ENCODE measurements around the gene EVI2A.
"Not testable (repeated sequence)": the region's sequence is repeated elsewhere in the genome, so short reads cannot be mapped to it uniquely, and the experiment has no call there.

Gene EVI2A

DNA sequence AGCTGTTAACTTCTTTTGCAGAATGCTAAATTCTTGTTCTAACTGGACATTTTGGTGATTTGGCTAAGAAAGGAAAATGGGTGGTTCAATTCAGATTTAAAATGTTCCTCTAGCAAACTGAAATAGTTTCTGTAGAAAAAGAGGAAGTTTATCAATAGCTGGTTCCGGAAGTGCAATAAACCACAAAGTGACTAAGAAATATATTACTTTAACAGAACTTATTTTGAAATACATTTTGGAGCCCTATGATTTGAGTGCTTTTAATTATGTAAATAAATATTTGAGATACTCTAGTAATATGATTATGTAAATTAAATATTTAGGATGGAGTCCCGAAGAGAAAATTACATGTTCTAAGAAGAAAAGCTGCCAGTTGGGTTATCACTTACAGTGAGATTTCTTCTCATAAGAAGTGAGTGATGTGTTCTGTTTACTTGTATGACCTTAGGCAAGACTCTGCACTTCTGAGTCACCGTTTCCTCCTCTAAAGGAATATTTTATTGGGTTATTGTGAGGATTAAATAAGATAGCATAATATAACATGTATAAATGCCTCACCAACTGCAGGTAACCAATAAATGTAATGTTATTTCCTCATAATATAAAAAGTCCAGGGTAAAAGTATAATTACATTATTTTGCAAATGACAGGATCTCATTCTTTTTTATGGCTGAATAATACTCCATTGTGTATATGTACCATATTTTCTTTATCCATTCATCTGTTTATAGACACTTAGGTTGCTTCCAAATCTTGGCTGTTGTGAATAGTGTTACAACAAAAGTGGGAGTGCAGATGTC is 7.2 kb downstream of the EVI2A start, which contains the start of gene EVI2B:
Gene EVI2B (minus strand): TSS at position 73 of the 800 bp plus-strand sequence. CDS start 8,445 bp downstream, outside the sequence.
- in situ Hi-C loops (cut with MboI; ENCODE audit: low sequenced_read_pairs) = no loop called here

DNA sequence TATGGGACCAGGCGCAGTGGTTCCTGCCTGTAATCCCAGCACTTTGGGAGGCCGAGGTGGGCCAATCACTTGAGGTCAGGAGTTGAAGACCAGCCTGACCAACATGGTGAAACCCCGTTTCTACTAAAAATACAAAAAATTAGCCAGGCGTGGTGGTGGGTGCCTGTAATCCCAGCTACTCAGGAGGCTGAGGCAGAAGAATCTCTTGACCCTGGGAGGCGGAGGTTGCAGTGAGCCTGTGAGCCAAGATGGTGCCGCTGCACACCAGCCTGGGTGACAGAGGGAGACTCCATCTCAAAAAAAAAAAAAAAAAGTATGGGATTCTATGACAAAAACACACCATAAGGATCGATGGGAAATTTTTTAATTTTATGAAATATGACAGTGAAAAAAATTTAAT is 9.2 kb downstream of the EVI2A start:
- in situ Hi-C loops (cut with MboI; ENCODE audit: low sequenced_read_pairs) = not testable (repeated sequence)

DNA sequence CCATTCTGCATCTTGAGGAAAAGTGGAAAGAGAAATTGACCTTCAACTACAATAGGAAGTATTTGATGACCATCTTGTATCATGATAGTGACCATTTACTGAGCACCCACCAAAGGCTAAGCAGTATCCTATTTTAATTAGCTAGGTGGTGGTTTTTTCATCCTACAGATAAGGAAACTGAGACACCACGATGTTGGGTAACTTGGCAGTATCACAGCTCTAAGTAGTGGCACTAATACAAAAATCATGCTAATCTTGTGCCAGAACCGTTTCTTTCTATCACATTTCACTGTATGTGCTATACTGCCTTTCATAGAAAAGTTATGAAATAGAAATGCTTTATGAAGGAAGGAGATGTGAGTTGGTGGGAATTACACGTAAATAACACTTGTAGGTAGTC is 9.9 kb downstream of the EVI2A start:
- in situ Hi-C loops (cut with MboI; ENCODE audit: low sequenced_read_pairs) = no loop called here

DNA sequence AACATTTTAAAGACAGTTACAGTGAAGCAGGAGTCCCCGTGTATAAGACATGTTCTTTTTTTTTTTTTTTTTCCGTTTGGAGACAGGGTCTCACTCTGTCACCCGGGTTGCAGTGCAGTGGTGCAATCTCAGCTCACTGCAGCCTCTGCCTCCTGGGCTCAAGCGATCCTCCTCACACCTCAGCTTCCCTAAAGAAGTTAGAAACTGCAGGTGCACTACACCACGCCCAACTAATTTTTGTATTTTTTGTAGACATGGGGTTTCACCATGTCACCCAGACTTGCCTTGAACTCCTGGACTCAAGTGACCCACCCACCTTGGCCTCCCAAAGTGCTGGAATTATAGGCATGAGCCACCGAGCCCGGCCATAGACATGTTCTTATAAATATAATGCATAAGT is 10.5 kb downstream of the EVI2A start:
- in situ Hi-C loops (cut with MboI; ENCODE audit: low sequenced_read_pairs) = no loop called here

DNA sequence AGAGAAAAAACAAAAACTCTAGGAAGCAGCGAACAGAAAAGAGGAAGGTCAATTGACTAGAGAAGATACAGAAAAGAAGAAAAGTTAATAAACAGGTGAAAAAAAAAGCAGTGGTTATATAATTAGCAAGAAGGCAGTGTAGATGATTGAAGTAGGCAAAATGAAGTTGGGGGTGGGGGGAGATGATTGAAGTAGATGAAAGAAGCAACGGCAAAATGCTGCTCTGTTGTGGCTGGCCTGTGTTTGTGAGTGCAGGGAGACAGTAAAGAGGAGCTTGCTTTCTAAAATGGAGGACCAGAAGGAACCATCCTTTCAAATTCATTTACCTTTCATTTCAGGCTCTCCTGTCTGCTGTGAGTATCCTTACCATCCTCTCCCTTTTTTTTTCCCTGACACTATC is 11.2 kb downstream of the EVI2A start:
- in situ Hi-C loops (cut with MboI; ENCODE audit: low sequenced_read_pairs) = no loop called here

- in situ Hi-C loops (cut with MboI; ENCODE audit: low sequenced_read_pairs) = no loop called here
These were observed 11.9 kb downstream of the EVI2A start for GRCh38 chr17:31309556-31309955.

GRCh38 chr17:31308372-31309334 is 12.8 kb downstream of the EVI2A start:
- in situ Hi-C loops (cut with MboI; ENCODE audit: low sequenced_read_pairs) = no loop called here

DNA sequence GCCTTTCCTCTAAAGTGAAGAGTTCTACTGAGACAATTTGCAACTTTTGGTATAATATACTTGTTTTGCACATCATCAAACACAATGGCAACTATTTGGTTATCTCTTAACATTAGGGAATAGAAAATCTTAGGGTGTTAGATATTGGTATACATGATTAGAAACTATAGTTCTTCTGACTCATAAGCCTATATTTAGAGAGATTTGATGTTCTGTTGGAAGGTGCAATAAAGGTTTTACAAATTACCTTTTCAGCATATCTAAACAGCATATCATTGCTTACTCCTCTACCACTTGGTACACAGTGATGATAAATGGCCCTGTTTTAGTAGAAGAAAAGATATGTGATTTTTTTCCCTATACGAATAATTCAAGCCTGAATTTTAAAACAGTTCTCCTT is 13.8 kb downstream of the EVI2A start:
- in situ Hi-C loops (cut with MboI; ENCODE audit: low sequenced_read_pairs) = no loop called here

- in situ Hi-C loops (cut with MboI; ENCODE audit: low sequenced_read_pairs) = no loop called here
These were observed 21.8 kb downstream of the EVI2A start for GRCh38 chr17:31299624-31300023.

DNA sequence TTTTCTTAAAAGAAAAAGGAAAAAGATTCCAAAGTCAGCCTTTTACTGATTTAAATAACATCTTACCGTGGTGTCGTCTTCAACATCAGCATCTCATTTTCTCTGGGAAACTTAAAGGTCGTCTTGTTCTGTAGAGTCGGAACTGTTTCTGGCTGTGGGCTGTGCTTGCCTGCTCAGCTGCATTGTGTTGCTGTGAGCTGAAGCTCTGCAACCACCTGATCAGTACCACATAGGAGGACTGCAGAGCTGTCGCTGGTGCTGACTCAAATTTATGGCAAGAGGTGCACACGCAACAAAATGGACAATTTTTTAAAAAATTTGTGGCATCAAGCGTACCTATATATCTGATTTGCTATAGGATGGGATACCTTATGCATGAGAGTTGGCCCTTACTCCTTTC is 24.3 kb downstream of the EVI2A start, which contains the start of gene OMG:
Gene OMG (minus strand): TSS at position 150 of the 400 bp plus-strand sequence. CDS start 908 bp downstream, outside the sequence.
- in situ Hi-C loops (cut with MboI; ENCODE audit: low sequenced_read_pairs) = no loop called here

DNA sequence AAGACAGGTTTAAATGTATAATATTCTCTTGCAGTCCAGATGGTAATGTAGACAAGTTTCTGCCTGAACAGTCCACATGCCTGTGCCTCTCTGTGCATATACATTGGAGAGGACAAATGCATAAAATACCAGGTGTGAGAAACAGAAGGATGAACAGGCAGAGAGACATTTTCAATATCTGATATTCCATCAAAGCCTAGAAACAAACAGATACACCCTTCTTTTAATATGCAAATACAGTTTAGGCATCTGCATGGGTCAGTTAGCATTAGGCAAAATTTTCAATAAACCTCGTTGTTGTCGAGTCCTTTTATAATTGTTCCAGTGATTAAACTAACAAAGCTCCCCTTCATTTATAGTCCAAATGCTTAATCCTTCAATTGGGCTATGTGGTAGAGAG is 25.3 kb downstream of the EVI2A start:
- in situ Hi-C loops (cut with MboI; ENCODE audit: low sequenced_read_pairs) = no loop called here

GRCh38 chr17:31295489-31295871 is 25.9 kb downstream of the EVI2A start:
- in situ Hi-C loops (cut with MboI; ENCODE audit: low sequenced_read_pairs) = no loop called here

DNA sequence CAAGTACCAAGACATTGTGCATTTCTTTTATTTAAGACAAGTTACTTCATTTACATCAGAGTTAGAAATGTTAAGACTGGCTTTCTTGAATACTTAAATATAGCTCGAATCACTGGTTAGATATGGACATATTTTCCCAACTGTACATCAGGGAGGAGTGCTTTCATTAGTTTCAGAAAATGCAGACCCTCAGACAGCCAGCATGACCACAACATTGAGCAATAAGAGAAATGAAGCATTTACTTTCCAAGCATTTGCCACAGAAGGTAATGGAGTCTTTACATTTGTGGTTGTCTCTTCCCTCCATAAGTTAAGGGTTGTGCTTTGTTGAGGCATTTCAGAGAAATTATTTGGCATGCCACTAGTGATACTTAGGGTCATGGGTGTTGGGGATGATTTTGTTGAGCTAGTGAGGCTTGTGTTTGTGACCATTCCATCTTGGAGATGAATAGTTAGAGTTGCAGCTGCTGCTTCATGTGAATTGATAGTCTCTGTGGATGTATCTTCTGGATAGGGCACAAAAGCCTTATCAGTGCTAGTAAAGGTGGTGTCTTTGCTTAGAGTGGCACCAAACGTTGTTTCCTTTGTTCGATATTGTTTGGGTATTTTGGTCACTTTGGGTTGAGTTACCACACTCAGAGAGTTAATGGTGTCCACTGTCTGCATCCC is 26.5 kb downstream of the EVI2A start:
- in situ Hi-C loops (cut with MboI; ENCODE audit: low sequenced_read_pairs) = no loop called here

GRCh38 chr17:31294231-31294630 is 27.2 kb downstream of the EVI2A start:
- in situ Hi-C loops (cut with MboI; ENCODE audit: low sequenced_read_pairs) = no loop called here

- in situ Hi-C loops (cut with MboI; ENCODE audit: low sequenced_read_pairs) = no loop called here
These were observed 27.8 kb downstream of the EVI2A start for GRCh38 chr17:31293581-31293980.

DNA sequence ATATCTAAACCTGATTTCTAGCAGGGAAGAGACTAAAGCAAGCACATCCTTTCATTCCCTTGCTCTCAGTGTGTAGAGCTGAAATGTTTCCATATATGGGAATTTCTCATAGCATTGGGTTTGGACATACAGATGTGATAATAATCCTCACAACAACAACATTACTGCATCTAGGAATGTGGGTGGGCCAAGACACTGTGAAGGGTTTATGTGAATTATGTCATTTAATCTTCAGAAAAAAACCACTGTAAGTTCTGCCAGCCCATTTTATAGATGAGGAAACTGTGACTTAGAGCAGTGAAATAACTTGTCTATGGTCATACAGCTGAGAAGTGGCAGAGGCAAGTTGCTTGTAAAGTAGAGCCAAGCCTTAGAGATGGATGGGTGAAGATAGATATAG is 29.6 kb downstream of the EVI2A start:
- in situ Hi-C loops (cut with MboI; ENCODE audit: low sequenced_read_pairs) = no loop called here

- in situ Hi-C loops (cut with MboI; ENCODE audit: low sequenced_read_pairs) = no loop called here
These were observed 31.6 kb downstream of the EVI2A start for GRCh38 chr17:31289790-31290189.

DNA sequence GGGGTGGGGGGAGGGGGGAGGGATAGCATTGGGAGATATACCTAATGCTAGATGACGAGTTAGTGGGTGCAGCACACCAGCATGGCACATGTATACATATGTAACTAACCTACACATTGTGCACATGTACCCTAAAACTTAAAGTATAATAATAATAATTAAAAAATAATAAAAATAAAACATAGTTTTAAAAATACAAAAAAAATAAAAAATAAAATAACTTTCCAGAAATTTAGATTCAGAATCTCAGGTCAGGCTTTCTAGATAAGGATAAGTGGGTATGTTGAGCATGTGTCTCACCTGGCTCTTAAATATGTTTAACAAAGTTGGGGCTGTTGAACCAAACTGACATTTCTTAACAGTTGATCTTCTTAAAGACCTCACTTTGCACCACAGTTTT is 33.5 kb downstream of the EVI2A start:
- in situ Hi-C loops (cut with MboI; ENCODE audit: low sequenced_read_pairs) = not testable (repeated sequence)

DNA sequence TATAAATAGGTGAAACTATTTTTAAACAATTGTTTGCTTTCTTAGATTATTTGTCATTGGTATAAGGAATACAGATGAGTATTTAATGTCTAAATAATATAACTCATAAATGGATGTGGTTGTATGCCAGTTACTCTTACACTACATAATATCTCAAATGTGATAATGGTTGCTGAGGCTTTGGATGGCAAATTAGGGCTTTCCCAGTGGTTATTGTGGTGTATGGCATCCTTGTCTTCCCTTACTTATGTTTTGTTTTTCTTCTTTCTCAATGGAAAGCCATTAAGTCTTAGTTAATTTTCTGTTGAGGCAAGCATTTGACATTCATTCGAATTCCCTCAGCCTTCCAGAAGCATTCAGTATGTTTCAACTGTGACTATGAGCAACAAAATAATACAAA is 34.8 kb downstream of the EVI2A start:
- in situ Hi-C loops (cut with MboI; ENCODE audit: low sequenced_read_pairs) = no loop called here

DNA sequence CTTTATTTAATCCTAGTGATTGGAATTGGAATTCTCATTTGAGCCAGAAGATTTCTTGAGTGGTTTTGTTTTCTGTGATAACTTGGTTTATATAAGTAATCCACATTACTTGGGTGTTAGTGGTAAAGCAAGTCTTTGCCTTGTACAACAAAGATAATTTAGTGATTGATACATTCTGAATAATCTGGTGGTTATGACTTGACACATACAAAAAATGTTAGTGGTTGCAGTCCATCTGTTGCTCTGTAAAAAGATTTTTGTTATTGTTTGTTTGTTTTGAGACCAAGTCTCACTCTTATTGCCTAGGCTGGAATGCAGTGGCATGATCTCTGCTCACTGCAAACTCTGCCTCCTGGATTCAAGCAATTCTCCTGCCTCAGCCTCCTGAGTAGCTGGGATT is 37.6 kb downstream of the EVI2A start:
- in situ Hi-C loops (cut with MboI; ENCODE audit: low sequenced_read_pairs) = no loop called here

DNA sequence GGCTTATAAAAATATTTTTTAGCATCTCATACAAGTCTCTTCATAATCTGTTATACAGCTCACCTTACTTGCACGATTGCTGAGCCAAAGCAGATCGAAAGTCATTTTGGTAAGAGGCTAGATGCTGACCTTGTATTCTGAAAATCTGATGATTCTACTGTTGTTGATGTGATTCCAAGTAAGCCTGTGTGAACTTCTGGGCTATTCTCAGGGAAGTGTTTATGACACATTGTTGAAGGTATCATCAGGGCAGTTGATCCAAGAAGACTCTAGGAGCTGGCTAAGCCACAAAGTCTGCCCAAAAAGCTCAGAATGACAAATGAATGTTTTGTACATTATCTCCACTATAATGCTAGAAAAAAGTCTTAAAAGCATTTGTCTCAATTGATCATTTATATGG is 40.4 kb downstream of the EVI2A start:
- in situ Hi-C loops (cut with MboI; ENCODE audit: low sequenced_read_pairs) = no loop called here

All from HL-60/S4 treated with phorbol 12-myristate 13-acetate at 8.2 ng/mL for 4 days and 3 days (cell line).